ENCODE measurements around the gene IL36RN.

The IL36RN gene

DNA sequence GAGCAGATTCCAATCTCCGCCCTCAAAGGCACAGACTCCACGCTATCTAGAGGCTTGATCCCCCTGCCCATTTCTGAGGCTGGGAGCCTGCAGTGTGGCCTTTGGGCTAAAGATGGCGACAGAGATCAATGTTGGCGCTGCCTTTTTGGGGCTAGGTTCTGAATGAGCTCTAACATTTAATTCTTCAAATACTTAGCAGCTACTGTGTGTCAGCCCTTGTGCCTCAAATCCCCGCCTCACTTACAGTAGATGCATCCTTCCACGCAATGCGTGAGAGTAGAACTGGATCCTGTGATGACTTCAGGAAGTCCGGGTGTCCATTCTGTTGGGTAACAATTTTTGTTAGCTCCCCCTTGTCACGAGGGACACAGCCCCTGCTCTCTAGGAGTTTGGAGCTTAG lies 21.1 kb downstream of the IL36RN start:
- POLR2A ChIA-PET = interaction anchor here (1.9 kb wide), 1 partner anchor 119 kb away, joined by 8 read pairs; no protein-coding TSS in a partner anchor
- DNase-seq (ENCODE audit: extremely low spot score) = peak; percentile 65
- CTCF ChIA-PET = interaction anchor here (0.6 to 2.3 kb wide), 21 partner anchors 11 to 310 kb away, joined by 3 to 31 read pairs (median 4); partner anchors contain the start of gene IL1F10
- TF ChIP-seq FOXA1 (IDR thresholded peaks at IDR 0.05) = no peak
- TF ChIP-seq HDGF (IDR thresholded peaks at IDR 0.05; ENCODE audit: borderline replicate concordance) = no peak
- no peak for TF ChIP-seq ZNF384 (IDR thresholded peaks at IDR 0.05)
- TF ChIP-seq ELF4 (IDR thresholded peaks at IDR 0.05) = no peak
- no peak for TF ChIP-seq LEF1 (IDR thresholded peaks at IDR 0.05; ENCODE audit: borderline replicate concordance)
- TF ChIP-seq, protein P1, sequence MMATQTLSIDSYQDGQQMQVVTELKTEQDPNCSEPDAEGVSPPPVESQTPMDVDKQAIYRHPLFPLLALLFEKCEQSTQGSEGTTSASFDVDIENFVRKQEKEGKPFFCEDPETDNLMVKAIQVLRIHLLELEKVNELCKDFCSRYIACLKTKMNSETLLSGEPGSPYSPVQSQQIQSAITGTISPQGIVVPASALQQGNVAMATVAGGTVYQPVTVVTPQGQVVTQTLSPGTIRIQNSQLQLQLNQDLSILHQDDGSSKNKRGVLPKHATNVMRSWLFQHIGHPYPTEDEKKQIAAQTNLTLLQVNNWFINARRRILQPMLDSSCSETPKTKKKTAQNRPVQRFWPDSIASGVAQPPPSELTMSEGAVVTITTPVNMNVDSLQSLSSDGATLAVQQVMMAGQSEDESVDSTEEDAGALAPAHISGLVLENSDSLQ (IDR thresholded peaks at IDR 0.05) = no peak
- no peak for TF ChIP-seq CTBP1 (IDR thresholded peaks at IDR 0.05; ENCODE audit: borderline replicate concordance)
- no peak for TF ChIP-seq SP1 (IDR thresholded peaks at IDR 0.05)
- TF ChIP-seq BHLHE40 (IDR thresholded peaks at IDR 0.05; ENCODE audit: borderline replicate concordance) = no peak
- TF ChIP-seq ARNT (IDR thresholded peaks at IDR 0.05) = no peak
- TF ChIP-seq L3MBTL2 (conservative IDR thresholded peaks at IDR 0.05) = no peak

DNA sequence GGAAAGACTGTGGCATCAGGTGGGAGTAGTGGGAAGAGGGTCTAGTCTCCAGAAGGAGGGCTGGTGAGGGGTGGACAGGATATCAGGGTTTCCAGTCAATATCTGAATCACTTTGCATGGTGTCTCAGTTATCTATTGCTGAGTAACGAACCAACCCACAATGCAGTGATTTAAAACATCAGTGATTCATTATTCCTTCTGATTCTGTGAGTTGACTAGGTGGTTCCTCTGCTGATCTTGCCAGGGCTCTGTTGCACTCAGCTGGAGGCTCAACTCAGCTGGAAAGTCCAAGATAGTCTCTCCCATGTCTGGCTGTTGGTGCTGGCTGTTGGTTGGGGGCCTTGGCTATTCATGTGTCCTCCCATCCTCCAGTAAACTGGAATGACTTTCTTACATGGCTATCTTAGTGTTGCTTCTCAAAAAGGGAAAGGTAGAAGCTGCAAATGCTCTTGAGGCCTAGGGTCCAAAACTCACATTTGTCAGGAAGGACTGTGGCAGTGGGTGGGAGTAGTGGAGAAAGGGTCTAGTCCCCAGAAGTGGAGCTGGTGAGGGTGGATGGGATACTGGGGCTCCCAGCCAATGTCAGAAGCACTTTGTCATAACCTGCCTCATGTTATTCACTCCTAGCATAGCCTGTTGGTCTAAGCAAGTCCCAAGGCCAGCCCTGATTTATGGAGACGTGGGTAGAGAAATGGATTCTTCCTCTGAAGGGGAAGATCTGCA lies 22.7 kb downstream of the IL36RN start:
- ChIA-PET CTCF (interaction anchor here (1.4 to 1.7 kb wide), 2 partner anchors 113 to 117 kb away, joined by 5 to 6 read pairs; no protein-coding TSS in a partner anchor), POLR2A (no interaction called here)
- no peak for DNase-seq (ENCODE audit: extremely low spot score)
- TF ChIP-seq ARNT (IDR thresholded peaks at IDR 0.05) = no peak
- no peak for TF ChIP-seq BHLHE40 (IDR thresholded peaks at IDR 0.05; ENCODE audit: borderline replicate concordance)
- TF ChIP-seq FOXM1 (IDR thresholded peaks at IDR 0.05; ENCODE audit: borderline replicate concordance) = no peak
- no peak for TF ChIP-seq ELF4 (IDR thresholded peaks at IDR 0.05)
- TF ChIP-seq TARDBP (IDR thresholded peaks at IDR 0.05) = no peak
- no peak for TF ChIP-seq FOXK2 (IDR thresholded peaks at IDR 0.05)
- TF ChIP-seq L3MBTL2 (conservative IDR thresholded peaks at IDR 0.05) = no peak
- TF ChIP-seq FOXA1 (IDR thresholded peaks at IDR 0.05) = no peak
- no peak for TF ChIP-seq SUZ12 (IDR thresholded peaks at IDR 0.05)
- no peak for TF ChIP-seq HDGF (IDR thresholded peaks at IDR 0.05; ENCODE audit: borderline replicate concordance)
- no peak for TF ChIP-seq ZNF384 (IDR thresholded peaks at IDR 0.05)
- no peak for TF ChIP-seq NFRKB (IDR thresholded peaks at IDR 0.05)
- no peak for TF ChIP-seq SP1 (IDR thresholded peaks at IDR 0.05)
- no peak for TF ChIP-seq CTBP1 (IDR thresholded peaks at IDR 0.05; ENCODE audit: borderline replicate concordance)
- TF ChIP-seq, protein P1 (IDR thresholded peaks at IDR 0.05) = no peak
- no peak for TF ChIP-seq LEF1 (IDR thresholded peaks at IDR 0.05; ENCODE audit: borderline replicate concordance)

- ChIA-PET POLR2A (interaction anchor here (1.0 kb wide), 1 partner anchor 115 kb away, joined by 3 read pairs; no protein-coding TSS in a partner anchor), CTCF (no interaction called here)
- TF ChIP-seq TARDBP (IDR thresholded peaks at IDR 0.05) = no peak
- no peak for TF ChIP-seq ARNT (IDR thresholded peaks at IDR 0.05)
- TF ChIP-seq FOXA1 (IDR thresholded peaks at IDR 0.05) = no peak
- no peak for TF ChIP-seq ELF4 (IDR thresholded peaks at IDR 0.05)
- DNase-seq (ENCODE audit: extremely low spot score) = no peak
These were observed 24.3 kb downstream of the IL36RN start for GRCh38 chr2:113083296-113083695.

GRCh38 chr2:113084249-113085000 lies 25.4 kb downstream of the IL36RN start:
- CTCF ChIA-PET = interaction anchor here (0.7 to 1.0 kb wide), 6 partner anchors 31 to 155 kb away, joined by 3 to 7 read pairs (median 3); no protein-coding TSS in a partner anchor
- TF ChIP-seq FOXM1 (IDR thresholded peaks at IDR 0.05; ENCODE audit: borderline replicate concordance) = no peak
- TF ChIP-seq ARNT (IDR thresholded peaks at IDR 0.05) = no peak
- TF ChIP-seq CTBP1 (IDR thresholded peaks at IDR 0.05; ENCODE audit: borderline replicate concordance) = no peak
- TF ChIP-seq SUZ12 (IDR thresholded peaks at IDR 0.05) = no peak
- no peak for TF ChIP-seq ELF4 (IDR thresholded peaks at IDR 0.05)
- TF ChIP-seq L3MBTL2 (conservative IDR thresholded peaks at IDR 0.05) = no peak
- TF ChIP-seq TARDBP (IDR thresholded peaks at IDR 0.05) = no peak
- TF ChIP-seq SP1 (IDR thresholded peaks at IDR 0.05) = no peak
- TF ChIP-seq FOXA1 (IDR thresholded peaks at IDR 0.05) = no peak
- no peak for TF ChIP-seq BHLHE40 (IDR thresholded peaks at IDR 0.05; ENCODE audit: borderline replicate concordance)
- TF ChIP-seq HDGF (IDR thresholded peaks at IDR 0.05; ENCODE audit: borderline replicate concordance) = no peak
- no peak for TF ChIP-seq LEF1 (IDR thresholded peaks at IDR 0.05; ENCODE audit: borderline replicate concordance)
- TF ChIP-seq ZNF384 (IDR thresholded peaks at IDR 0.05) = no peak
- TF ChIP-seq NFRKB (IDR thresholded peaks at IDR 0.05) = no peak
- POLR2A ChIA-PET = no interaction called here
- no peak for DNase-seq (ENCODE audit: extremely low spot score)

GRCh38 chr2:113085542-113085941 lies 26.5 kb downstream of the IL36RN start:
- ChIA-PET CTCF (interaction anchor here (1.0 kb wide), 1 partner anchor 108 kb away, joined by 3 read pairs; no protein-coding TSS in a partner anchor), POLR2A (no interaction called here)
- no peak for DNase-seq (ENCODE audit: extremely low spot score)
- TF ChIP-seq CTBP1 (IDR thresholded peaks at IDR 0.05; ENCODE audit: borderline replicate concordance) (no peak), HDGF (IDR thresholded peaks at IDR 0.05; ENCODE audit: borderline replicate concordance) (no peak), LEF1 (IDR thresholded peaks at IDR 0.05; ENCODE audit: borderline replicate concordance) (no peak), NFRKB (IDR thresholded peaks at IDR 0.05) (no peak), SUZ12 (IDR thresholded peaks at IDR 0.05) (no peak), ELF4 (IDR thresholded peaks at IDR 0.05) (no peak), FOXA1 (IDR thresholded peaks at IDR 0.05) (no peak), TARDBP (IDR thresholded peaks at IDR 0.05) (no peak), FOXM1 (IDR thresholded peaks at IDR 0.05; ENCODE audit: borderline replicate concordance) (no peak), L3MBTL2 (conservative IDR thresholded peaks at IDR 0.05) (no peak), FOXK2 (IDR thresholded peaks at IDR 0.05) (no peak), ARNT (IDR thresholded peaks at IDR 0.05) (no peak), BHLHE40 (IDR thresholded peaks at IDR 0.05; ENCODE audit: borderline replicate concordance) (no peak), ZNF384 (IDR thresholded peaks at IDR 0.05) (no peak), SP1 (IDR thresholded peaks at IDR 0.05) (no peak)

Data from HEK293T (cell line).